Mesenchymal stem cell (in vitro differentiated cells and primary cell): ENCODE results near the gene MYEF2.

ENCODE experiments used
- DNase-seq: peaks from one replicate; pipeline ENCODE4 v3.0.0-alpha.2; 2013
- H2AFZ ChIP-seq: one replicate; pipeline ENCODE4 v1.6.1; 2013; ENCODE audit warnings: low read depth, mild to moderate bottlenecking, control low read depth, inconsistent platforms, low read length, moderate library complexity
- H2AK5ac ChIP-seq: 2 replicates; pipeline ENCODE4 v1.6.1; 2013; ENCODE audit warnings: low read length, moderate library complexity, mild to moderate bottlenecking, inconsistent platforms; ENCODE audit not compliant: severe bottlenecking
- H2BK120ac ChIP-seq: one replicate; pipeline ENCODE4 v1.6.1; 2013; ENCODE audit warnings: low read depth, mild to moderate bottlenecking, inconsistent platforms, low read length, moderate library complexity
- H2BK12ac ChIP-seq, 2 experiments: one replicate each; pipeline ENCODE4 v1.6.1; 2013; ENCODE audit warnings: inconsistent platforms in 2 of 2, low read length in 2 of 2, mild to moderate bottlenecking in 2 of 2, moderate library complexity in 2 of 2, control low read depth in 1 of 2
- H2BK15ac ChIP-seq: one replicate; pipeline ENCODE4 v1.6.1; 2013; ENCODE audit warnings: mild to moderate bottlenecking, low read depth, inconsistent platforms; ENCODE audit not compliant: poor library complexity, severe bottlenecking
- H2BK5ac ChIP-seq: 2 replicates; pipeline ENCODE4 v1.6.1; 2013; ENCODE audit warnings: low read depth, mild to moderate bottlenecking, low read length, control low read depth, inconsistent platforms; ENCODE audit not compliant: poor library complexity, severe bottlenecking
- H3K14ac ChIP-seq, 2 experiments: one replicate each; pipeline ENCODE4 v1.6.1; 2013; ENCODE audit warnings: inconsistent platforms in 2 of 2, low read length in 2 of 2, control low read depth in 1 of 2, mild to moderate bottlenecking in 1 of 2, moderate library complexity in 1 of 2
- H3K18ac ChIP-seq, 2 experiments: one replicate each; pipeline ENCODE4 v1.6.1; 2013; ENCODE audit warnings: inconsistent platforms in 2 of 2, low read length in 2 of 2, control low read depth in 1 of 2, low read depth in 1 of 2, mild to moderate bottlenecking in 1 of 2
- H3K23ac ChIP-seq, 2 experiments: one replicate each; pipeline ENCODE4 v1.6.1; 2013; ENCODE audit warnings: inconsistent platforms in 2 of 2, low read length in 2 of 2, mild to moderate bottlenecking in 2 of 2, moderate library complexity in 2 of 2, control low read depth in 1 of 2
- H3K27ac ChIP-seq: 2 replicates; pipeline ENCODE4 v1.5.1; 2013; ENCODE audit warnings: mild to moderate bottlenecking, moderate library complexity, low read length, control low read depth, inconsistent platforms; ENCODE audit not compliant: poor library complexity, severe bottlenecking
- H3K27me3 ChIP-seq, 2 experiments: 2 replicates each; pipeline versions ENCODE4 v1.6.1 to v1.7.0; 2013; ENCODE audit warnings: low read length in 2 of 2, mild to moderate bottlenecking in 2 of 2, moderate library complexity in 2 of 2, control low read depth in 1 of 2, inconsistent platforms in 1 of 2; ENCODE audit not compliant: control insufficient read depth in 1 of 2, insufficient read depth in 1 of 2
- H3K36me3 ChIP-seq, 2 experiments: 2 replicates each; pipeline versions ENCODE4 v1.6.1 to v1.7.0; 2013; ENCODE audit warnings: low read length in 2 of 2, control low read depth in 1 of 2, inconsistent platforms in 1 of 2, low read depth in 1 of 2, mild to moderate bottlenecking in 1 of 2; ENCODE audit not compliant: insufficient read depth in 2 of 2, control insufficient read depth in 1 of 2
- H3K4ac ChIP-seq, 2 experiments: one replicate each; pipeline ENCODE4 v1.6.1; 2013; ENCODE audit warnings: inconsistent platforms in 2 of 2, low read length in 2 of 2, mild to moderate bottlenecking in 2 of 2, moderate library complexity in 2 of 2, control low read depth in 1 of 2, low read depth in 1 of 2
- H3K4me1 ChIP-seq: 2 replicates; pipeline ENCODE4 v1.6.1; 2013; ENCODE audit warnings: low read depth, low read length, control low read depth; ENCODE audit not compliant: control insufficient read depth, insufficient read depth
- H3K4me2 ChIP-seq: 2 replicates; pipeline ENCODE4 v1.6.1; 2013; ENCODE audit warnings: low read length, mild to moderate bottlenecking, inconsistent platforms; ENCODE audit not compliant: poor library complexity, severe bottlenecking
- H3K4me3 ChIP-seq, 2 experiments: 2 replicates each; pipeline versions ENCODE4 v1.5.1 to v1.7.0; 2013; ENCODE audit warnings: low read length in 2 of 2, mild to moderate bottlenecking in 2 of 2, control low read depth in 1 of 2, low read depth in 1 of 2; ENCODE audit not compliant: insufficient read depth in 1 of 2
- H3K79me1 ChIP-seq: replicated peaks from 2 replicates; pipeline ENCODE4 v1.6.1; 2013; ENCODE audit warnings: mild to moderate bottlenecking, control low read depth, low read length, inconsistent platforms; ENCODE audit not compliant: poor library complexity, severe bottlenecking
- H3K9ac ChIP-seq: 2 replicates; pipeline ENCODE4 v1.7.0; 2013; ENCODE audit warnings: mild to moderate bottlenecking, low read length, moderate library complexity
- H3K9me3 ChIP-seq: 2 replicates; pipeline ENCODE4 v1.7.0; 2013; ENCODE audit warnings: mild to moderate bottlenecking, low read length; ENCODE audit not compliant: control insufficient read depth
- H4K8ac ChIP-seq: one replicate; pipeline ENCODE4 v1.6.1; 2013; ENCODE audit warnings: inconsistent platforms, mild to moderate bottlenecking, low read length, moderate library complexity
- H4K91ac ChIP-seq: one replicate; pipeline ENCODE4 v1.6.1; 2013; ENCODE audit warnings: mild to moderate bottlenecking, low read length, inconsistent platforms
- WGBS: methylation state at CpG from one replicate; pipeline ENCODE4 v1.1.7; 2013; ENCODE audit warnings: mixed read lengths; 5-methylcytosine and 5-hydroxymethylcytosine counted together

Gene MYEF2

DNA sequence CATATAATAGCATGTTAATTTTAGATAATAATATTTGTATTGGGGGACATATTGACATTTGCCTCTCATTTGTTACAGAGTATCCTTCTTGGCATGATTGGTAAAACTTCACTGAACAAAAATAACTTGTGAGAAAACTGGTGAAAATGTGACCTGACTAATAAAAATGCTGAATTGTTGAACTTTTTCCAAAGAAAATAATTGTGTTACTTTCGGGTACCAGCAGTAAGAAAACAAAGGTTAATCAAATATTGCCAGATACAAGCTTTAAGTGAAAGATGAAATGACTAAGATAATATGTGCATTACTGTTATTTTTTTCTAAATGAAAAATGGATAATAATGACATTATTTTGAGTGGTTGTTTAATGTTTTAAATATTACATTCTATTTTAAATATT is 43.2 kb upstream of the MYEF2 start:
- no peaks in the 10 kb centered on the region for H3K4me1 ChIP-seq
- no peak for DNase-seq
- H3K4me2 ChIP-seq, result no peak overlapping the region
- no peak overlapping the region for H3K23ac ChIP-seq
- H3K27ac ChIP-seq, result no peak overlapping the region
- H2AK5ac ChIP-seq, result no peak overlapping the region
- no peak overlapping the region for H3K9ac ChIP-seq
- H4K91ac ChIP-seq, result no peak overlapping the region
- H3K9me3 ChIP-seq, result no peaks in the 10 kb centered on the region
- H3K36me3 ChIP-seq, result no peaks in the 10 kb centered on the region
- WGBS, result 83% methylated on average over 1 of the region's 1 CpG
- H2BK15ac ChIP-seq, result no peak overlapping the region
- H3K4ac ChIP-seq, result no peak overlapping the region
- no peak overlapping the region for H2BK5ac ChIP-seq
- H2BK12ac ChIP-seq, result no peak overlapping the region
- no peak overlapping the region for H3K4me3 ChIP-seq
- H2BK120ac ChIP-seq, result no peak overlapping the region
- H3K27me3 ChIP-seq, result no peaks in the 10 kb centered on the region
- no peak overlapping the region for H3K18ac ChIP-seq
- H3K14ac ChIP-seq, result no peak overlapping the region
- no peaks in the 10 kb centered on the region for H3K79me1 ChIP-seq
- no peak overlapping the region for H2AFZ ChIP-seq
- H4K8ac ChIP-seq, result no peak overlapping the region

DNA sequence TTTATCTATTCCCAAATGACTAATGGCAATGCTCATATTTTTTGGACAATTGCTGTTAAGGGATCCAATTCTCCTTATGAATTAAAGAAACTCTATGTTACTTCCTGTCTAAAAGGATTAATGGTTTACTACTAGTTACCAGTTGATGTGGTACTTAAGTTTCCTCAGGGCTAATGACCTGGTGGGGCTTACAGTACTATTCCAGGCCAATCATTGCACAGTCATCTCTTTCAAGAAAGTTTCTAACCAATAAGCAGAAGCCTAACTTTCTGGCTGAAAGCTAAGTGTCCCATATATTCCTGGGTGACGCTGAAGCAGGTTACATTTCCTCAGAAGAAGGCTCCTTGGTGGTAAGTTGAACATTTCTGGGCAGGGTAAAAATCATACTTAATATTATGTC is 27.9 kb upstream of the MYEF2 start, which contains the start of gene SLC12A1:
Gene SLC12A1, plus strand, starts transcription at position 322 of the 400 bp plus-strand sequence. CDS start 1,418 bp downstream, outside the sequence.
- H2BK15ac ChIP-seq, result no peak within 1 kb of the TSS
- H3K79me1 ChIP-seq, result no peaks in the 10 kb centered on the region
- no peak within 1 kb of the TSS for H2BK120ac ChIP-seq
- H3K4me3 ChIP-seq, result no peak within 1 kb of the TSS
- no peaks in the 10 kb centered on the region for H3K9me3 ChIP-seq
- H2BK5ac ChIP-seq, result no peak within 1 kb of the TSS
- no peak within 1 kb of the TSS for H2AK5ac ChIP-seq
- 70% methylated on average over 1 of the region's 1 CpG for WGBS
- no peak within 1 kb of the TSS for H3K14ac ChIP-seq
- DNase-seq, result no peak
- no peaks in the 10 kb centered on the region for H3K4me1 ChIP-seq
- no peak within 1 kb of the TSS for H3K27ac ChIP-seq
- H3K27me3 ChIP-seq, result no peaks in the 10 kb centered on the region
- no peak within 1 kb of the TSS for H4K8ac ChIP-seq
- no peak within 1 kb of the TSS for H3K9ac ChIP-seq
- no peak within 1 kb of the TSS for H3K18ac ChIP-seq
- H3K36me3 ChIP-seq, result no peaks in the 10 kb centered on the region
- no peak within 1 kb of the TSS for H3K4ac ChIP-seq
- no peak within 1 kb of the TSS for H2BK12ac ChIP-seq
- no peak within 1 kb of the TSS for H4K91ac ChIP-seq
- no peak within 1 kb of the TSS for H3K4me2 ChIP-seq
- H2AFZ ChIP-seq, result no peak within 1 kb of the TSS
- no peak within 1 kb of the TSS for H3K23ac ChIP-seq

DNA sequence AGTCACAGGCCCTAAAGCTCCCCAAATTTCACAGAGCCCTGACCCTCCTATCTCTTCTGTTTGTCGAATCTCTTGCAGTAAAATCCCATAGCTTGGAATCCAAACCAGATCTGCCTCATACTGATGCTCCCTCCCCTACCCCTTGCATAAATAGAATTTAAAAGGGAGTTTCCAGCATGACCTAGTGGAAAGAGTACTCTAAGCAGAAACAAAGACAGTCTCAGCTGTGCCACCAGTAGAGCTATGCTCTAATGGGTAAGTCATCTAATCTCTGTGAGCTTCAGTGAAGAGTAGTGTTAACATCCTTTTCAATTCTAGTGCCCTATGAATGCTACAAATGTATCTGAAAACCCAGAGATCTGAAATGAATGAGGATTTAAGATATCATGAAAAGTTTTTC is 24.0 kb upstream of the MYEF2 start:
- Histone ChIP-seq H2AK5ac (no peak overlapping the region), H3K27me3 (peaks cover 0 to 5% of the 10 kb centered on the region in 2 experiments), H2BK15ac (no peak overlapping the region), H4K8ac (no peak overlapping the region), H3K18ac (no peak overlapping the region), H3K9ac (no peak overlapping the region), H2BK12ac (no peak overlapping the region), H3K4ac (no peak overlapping the region), H2AFZ (no peak overlapping the region), H2BK120ac (no peak overlapping the region), H3K9me3 (no peaks in the 10 kb centered on the region), H3K36me3 (no peaks in the 10 kb centered on the region), H4K91ac (no peak overlapping the region), H3K4me2 (no peak overlapping the region), H3K14ac (no peak overlapping the region), H3K4me3 (no peak overlapping the region), H3K23ac (no peak overlapping the region), H3K4me1 (no peaks in the 10 kb centered on the region), H3K27ac (no peak overlapping the region), H2BK5ac (no peak overlapping the region), H3K79me1 (no peaks in the 10 kb centered on the region)
- 50% methylated on average over 1 of the region's 1 CpG for WGBS
- no peak for DNase-seq

GRCh38 chr15:48191574-48192225 is 13.6 kb upstream of the MYEF2 start, which contains the start of gene CTXN2:
CTXN2 (plus strand) TSS chr15:48191665; CDS start chr15:48201301, 9,636 bp downstream.
- Histone ChIP-seq H2BK12ac (no peak within 1 kb of the TSS), H4K91ac (no peak within 1 kb of the TSS), H3K4me2 (no peak within 1 kb of the TSS), H3K18ac (no peak within 1 kb of the TSS), H3K36me3 (no peaks in the 10 kb centered on the region), H3K4me3 (peak within 1 kb of the TSS in 1 of 2 experiments; percentile 41), H2AK5ac (no peak within 1 kb of the TSS), H3K79me1 (no peaks in the 10 kb centered on the region), H3K9ac (no peak within 1 kb of the TSS), H3K14ac (no peak within 1 kb of the TSS), H3K4me1 (peaks cover 6% of the 10 kb centered on the region), H3K9me3 (no peaks in the 10 kb centered on the region), H3K4ac (no peak within 1 kb of the TSS), H2BK5ac (no peak within 1 kb of the TSS), H3K27ac (no peak within 1 kb of the TSS), H3K27me3 (peaks cover 8 to 17% of the 10 kb centered on the region in 2 experiments), H4K8ac (no peak within 1 kb of the TSS), H2BK15ac (no peak within 1 kb of the TSS), H2AFZ (no peak within 1 kb of the TSS), H3K23ac (no peak within 1 kb of the TSS), H2BK120ac (no peak within 1 kb of the TSS)
- 17% methylated on average over 31 of the region's 31 CpGs for WGBS
- peak; percentile 2 for DNase-seq
